GM19023 (cell line): ENCODE measurements around the gene PLA2G4D.

Experiments used
- ATAC-seq: cut with Tn5 transposase; IDR thresholded peaks from one replicate; pipeline ENCODE4 v1.9.1; 2021; ENCODE audit warnings: mild to moderate bottlenecking, moderate library complexity; ENCODE audit not compliant: unreplicated experiment

Gene PLA2G4D

DNA sequence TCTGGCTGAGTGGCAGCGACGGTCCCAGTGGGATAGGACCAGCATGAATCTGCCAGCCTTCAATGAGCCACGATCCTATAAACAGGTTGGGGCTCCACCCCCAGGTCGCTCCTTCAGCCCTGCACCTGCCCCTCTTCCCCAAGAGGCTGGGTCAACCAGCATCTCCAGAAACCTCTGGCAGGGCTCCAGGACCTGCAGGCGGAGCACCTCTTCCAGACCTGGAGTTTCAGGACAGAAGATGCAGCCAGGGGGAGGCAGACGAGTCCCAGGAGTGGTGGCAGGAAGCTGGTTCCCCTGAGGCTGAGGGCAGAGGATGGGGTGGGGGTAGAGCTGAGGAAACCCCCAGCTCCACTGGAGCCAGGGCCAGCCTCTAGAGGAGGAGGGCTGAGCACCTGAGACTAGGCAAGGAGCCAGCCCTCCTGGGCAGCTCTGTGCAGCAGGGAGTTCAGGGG is at the start of gene PLA2G4D:
TSS of gene PLA2G4D (minus strand) at position 51 of the 452 bp plus-strand sequence. CDS start 103 bp downstream, outside the sequence.
- no peak for ATAC-seq

DNA sequence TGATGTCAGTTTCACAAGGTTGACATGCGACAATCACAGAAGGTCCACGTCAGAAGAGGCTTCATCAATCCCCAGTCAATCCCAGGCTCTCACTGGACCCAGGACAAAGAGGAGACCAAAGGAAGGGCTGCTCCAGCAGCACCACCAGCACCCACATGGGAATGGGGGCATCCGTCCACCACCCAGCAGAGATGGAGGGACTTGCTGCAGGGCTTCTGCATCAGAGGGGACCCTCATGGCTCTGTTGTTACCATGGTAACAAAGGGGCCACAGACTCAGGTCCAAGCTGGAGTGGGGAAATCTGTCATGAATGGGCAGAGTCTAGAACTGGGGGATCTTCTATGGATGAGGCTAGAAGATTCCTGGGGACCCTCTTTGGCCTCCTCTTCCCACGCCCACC is 49.0 kb upstream of the PLA2G4D start:
- ATAC-seq, result no peak

DNA sequence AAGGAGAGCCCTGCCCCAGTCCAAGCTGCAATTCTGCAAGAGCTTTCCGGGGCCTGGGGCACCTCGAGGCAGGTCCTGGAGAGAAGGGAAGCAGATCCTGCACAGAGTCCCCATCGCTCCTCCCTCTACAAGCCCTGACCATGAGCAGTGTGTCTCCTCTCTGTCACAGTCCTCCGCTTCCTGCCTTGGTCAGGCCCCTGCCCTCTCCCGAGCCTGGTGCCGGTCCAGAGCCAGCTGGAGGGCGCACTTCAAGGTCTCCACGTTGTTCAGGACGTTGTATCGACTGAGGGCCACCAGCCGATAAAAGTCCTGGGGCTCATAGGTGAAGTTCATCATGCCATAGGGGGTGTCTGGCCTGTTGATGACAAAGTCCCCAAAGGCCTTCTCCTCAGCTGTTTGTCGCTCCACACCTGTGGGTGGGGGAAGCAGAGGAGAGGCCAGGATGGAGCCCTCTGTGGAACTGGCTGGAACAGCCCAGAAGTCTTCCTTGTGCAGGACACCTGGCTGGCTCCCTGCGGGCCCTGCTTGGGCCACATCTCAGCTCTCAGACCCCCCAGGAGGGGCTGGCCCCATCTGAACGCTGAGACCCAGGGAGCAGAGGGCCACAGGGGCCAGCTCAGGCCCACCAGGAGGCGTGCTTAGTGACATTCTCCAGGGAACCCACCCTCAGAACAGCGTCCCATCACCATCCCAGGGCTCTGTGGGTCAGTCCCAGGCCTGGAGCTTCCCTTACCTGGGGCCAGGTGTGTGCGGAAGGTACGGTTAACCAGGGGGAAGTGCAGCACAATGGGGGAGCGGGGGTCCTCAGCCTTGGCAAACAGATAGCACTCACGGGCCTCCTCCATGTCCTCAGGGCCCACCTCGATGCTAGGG is 47.7 kb upstream of the PLA2G4D start:
- ATAC-seq, result no peak

DNA sequence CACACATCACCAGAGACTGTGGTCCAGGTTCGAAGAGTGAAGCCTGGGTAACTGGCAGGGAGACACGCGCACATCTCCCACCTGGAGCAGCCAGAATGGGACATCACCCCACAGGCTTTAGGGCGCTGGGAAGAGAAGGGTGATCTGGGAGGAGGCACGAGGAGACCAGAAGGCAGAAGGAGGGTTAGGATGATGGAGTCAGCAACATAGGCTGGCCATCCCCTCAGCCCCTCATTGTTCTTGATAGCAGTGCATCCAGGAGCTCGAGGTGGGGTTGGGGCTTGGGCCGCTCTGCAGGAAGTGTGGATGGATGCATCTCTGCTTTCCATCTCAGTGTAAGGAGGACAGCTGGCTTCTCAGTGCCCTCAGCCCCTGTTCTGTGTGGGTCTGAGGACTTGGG is 46.9 kb upstream of the PLA2G4D start:
- no peak for ATAC-seq

DNA sequence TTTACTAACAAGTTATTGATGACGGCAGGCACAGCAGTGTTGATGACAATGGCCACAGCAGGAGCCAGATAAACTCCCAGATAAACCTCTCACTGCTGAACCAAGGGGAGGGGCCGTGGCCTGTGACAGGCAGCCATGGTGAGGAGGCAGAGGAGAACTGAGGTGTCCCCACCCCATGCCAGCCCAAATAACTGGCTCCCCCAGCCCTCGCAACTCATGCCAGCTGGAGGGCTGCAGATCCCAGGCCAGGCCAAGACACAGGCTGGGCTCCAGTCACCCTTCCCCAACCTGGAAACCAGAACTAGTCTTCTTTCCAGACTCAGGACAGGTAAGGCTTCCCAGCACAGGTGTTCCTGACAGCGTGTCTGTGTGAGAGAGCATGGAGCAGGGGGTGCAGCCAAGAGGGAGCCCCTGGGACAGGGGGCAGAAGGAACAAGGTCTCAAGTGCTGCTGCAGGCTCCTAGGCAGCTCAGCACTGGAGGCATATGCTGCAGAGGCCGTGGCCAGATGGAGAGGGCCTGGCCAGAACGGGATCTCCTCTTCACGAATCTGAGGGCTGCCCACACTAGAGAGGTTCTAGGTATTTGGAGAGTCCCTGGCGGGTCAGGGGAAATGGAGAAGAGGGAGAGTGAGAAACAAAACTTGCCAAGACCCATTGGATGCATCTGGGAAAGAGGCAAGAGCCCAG is 46.2 kb upstream of the PLA2G4D start:
- no peak for ATAC-seq

GRCh38 chr15:42139596-42139995 is 45.2 kb upstream of the PLA2G4D start:
- no peak for ATAC-seq

DNA sequence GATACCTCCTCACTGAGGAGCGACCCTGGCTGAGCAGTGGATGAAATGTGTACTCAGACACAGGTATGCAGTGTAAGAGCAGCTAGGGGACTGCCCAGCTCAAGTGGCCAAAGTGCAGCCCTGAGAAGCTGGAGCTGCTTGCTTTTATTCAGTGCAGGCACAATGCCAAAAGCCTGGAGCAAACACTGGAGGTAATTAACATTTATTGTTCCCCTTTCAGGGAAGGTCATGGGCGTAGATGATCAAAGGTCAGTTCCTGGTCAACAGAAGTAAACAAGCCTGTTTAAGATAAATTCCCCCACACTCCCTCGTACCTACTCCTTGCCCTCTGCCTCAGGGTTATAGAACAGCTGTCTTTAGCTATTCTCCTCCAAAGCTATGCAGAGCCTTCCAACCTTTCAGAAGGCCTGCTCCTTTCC is 44.6 kb upstream of the PLA2G4D start:
- ATAC-seq, result no peak

DNA sequence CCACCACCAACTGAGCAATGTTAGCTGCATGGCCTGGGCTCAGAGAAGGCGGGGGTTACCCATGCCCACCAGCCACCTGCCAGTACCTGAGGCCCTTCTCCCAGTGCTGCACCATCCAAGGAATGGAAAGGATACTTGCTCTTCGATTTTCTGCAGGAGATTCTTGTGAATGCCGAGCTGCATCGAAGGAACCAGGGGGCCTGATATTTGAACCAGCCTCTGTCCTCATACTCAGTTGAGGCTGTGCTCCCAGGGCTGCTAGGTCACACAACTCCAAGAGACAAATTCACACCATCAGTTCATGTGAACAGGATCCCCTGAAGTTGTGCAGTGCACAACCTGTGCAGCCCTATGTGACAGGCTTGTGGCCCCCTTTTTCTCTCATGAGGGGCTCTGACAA is 44.0 kb upstream of the PLA2G4D start:
- ATAC-seq, result no peak

DNA sequence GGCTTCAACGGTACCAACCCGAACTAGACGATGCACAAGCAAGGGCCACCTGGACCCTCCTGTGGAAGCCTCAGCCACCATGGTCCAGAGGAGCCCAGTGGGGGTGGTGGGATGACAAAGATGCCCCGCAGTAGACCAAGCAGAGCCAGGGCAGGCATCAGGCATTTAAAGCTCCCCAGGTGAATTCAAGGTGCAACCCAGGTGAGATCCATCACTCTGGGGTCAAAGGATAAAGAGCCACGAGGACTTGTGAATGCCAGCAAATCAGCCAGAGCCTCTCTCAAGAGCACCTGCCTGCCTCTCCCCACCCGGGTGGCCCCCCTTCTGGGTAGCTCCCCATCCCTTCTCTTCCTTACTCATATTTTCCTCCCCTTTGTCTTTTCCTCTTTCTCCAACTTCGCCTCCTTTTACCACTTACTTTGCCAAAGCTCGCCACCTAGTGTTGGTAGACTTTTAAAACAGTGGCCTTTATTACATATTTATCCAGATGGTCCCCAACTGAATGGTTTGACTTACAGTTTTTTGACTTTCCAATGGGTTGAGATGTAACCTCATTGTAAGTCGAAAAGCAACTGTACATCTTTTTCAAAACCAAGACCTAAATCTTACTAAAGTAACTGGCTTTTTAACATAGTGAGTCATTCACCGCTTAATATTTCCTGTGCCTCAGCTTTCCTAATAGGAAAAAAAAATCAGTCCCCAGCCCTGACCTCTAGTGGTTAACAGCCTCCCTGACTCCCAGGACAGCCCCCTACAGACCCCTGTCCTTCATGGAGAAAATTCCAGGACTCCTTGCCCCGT is 43.3 kb upstream of the PLA2G4D start:
- no peak for ATAC-seq

GRCh38 chr15:42136513-42136912 is 42.2 kb upstream of the PLA2G4D start:
- ATAC-seq, result no peak

GRCh38 chr15:42135351-42135750 is 41.0 kb upstream of the PLA2G4D start:
- ATAC-seq, result no peak

GRCh38 chr15:42134617-42135245 is 40.4 kb upstream of the PLA2G4D start:
- no peak for ATAC-seq

GRCh38 chr15:42133886-42134502 is 39.6 kb upstream of the PLA2G4D start:
- ATAC-seq, result no peak

- ATAC-seq, result no peak
Observed at GRCh38 chr15:42133356-42133755, 39.0 kb upstream of the PLA2G4D start.

- no peak for ATAC-seq
Observed at GRCh38 chr15:42131826-42132806, 37.8 kb upstream of the PLA2G4D start.

DNA sequence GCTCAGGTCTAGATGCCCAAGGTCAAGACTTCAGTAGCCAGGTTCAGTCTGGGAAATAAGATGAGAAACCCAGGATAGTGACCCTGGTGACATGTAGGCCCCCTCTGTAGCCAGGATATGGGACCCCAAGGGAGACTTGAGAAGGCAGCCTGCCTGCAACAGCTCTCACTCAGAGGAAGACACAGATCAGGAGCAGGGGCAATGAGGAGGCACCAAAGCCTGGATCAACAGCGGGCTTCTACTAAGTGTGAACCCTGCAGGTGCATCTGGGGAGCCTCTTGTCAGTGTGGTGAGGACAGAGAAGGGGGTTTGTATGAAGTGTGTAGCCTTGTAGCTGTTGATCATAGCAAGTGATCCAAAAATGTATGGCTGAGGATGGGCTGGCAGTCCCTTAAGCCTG is 36.6 kb upstream of the PLA2G4D start:
- ATAC-seq, result no peak

DNA sequence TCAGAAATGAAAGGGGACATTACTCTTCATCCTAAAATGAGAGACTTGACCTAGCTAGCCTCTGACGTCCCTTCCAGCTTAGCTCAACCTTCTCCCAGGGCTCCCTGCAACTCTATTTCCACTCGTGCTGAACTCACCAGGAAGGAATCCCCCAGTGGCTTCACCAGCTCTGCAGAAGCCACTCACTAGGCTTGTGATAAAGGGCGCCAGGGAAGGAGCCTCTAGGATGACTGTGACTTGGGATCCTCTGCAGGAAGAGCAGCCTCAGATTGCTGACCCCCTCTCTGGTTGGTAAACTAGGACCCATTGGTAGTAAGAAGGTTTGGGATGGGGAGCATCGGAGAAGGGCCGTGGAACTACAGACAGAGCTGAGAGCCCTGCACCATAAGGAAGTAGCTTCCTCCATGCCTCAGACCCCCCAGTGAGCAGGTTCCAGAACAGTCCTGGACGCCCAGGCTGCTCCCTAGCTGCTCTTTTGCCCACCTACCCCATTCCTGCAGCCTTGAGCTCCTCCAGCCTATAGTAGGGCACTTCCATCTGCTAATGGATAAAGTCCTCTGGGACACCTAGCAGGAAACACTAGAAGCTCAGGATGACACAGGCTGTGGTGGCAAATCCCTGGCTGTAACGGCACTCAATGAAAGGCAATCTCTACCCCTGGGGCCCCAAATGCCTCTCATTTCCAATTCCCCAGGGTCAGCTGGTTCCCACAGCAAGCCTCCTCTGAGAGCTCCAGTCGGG is 36.1 kb upstream of the PLA2G4D start:
- no peak for ATAC-seq

DNA sequence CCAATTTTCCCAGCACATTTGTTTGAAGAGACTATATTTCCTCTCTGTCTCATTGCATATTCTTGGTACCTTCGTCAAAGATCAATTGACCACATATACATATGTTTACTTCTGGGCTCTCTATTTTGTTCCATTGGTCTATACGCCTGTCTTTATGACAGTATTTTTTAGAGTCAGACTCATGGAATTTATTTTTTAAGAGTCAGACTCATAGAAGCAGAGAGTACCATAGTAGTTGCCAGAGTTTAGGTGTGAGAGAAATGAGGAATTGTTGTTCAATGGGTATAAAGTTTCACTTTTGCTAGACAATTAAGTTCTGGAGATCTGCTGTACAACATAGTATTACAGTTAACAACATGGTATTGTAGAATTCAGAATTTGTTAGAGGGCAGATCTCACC is 35.0 kb upstream of the PLA2G4D start:
- ATAC-seq, result no peak

GRCh38 chr15:42128476-42128875 is 34.1 kb upstream of the PLA2G4D start:
- no peak for ATAC-seq
